NCI-H2107 treated with DMSO at 0.1 percent for 48 hours (cell line): Measurements from ENCODE around the gene LST1.
"Not testable (repeated sequence)": the region's sequence is repeated elsewhere in the genome, so short reads cannot be mapped to it uniquely, and the experiment has no call there.

ENCODE experiments used
- DNase-seq: peaks from one replicate; lab custom pipeline; 2025; ENCODE audit not compliant: unreplicated experiment; lab: John Stamatoyannopoulos, UW

LST1 gene

DNA sequence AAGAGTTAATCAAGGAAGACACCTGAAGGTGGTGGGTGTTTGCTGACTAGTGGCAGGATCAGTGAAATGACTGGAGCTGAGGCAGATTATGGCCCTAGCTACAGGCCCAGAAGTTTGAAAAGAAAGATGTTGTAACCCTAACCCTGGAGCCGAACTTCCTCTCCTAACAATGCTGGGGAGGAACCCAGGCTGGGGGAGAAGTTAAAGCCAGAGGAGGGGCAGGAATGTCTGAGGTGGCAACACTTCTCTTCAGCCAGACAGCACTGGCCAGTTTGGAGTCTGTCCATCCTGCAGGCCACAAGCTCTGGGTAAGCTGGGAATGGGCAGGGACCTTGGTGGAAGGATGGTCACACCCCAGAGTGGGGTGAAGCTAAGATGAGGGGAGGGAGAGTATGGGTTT lies at the start of gene LST1:
Gene LST1 (plus strand): TSS at position 270 of the 400 bp plus-strand sequence. CDS start 1,023 bp downstream, outside the sequence.
- DNase-seq: no peak

DNA sequence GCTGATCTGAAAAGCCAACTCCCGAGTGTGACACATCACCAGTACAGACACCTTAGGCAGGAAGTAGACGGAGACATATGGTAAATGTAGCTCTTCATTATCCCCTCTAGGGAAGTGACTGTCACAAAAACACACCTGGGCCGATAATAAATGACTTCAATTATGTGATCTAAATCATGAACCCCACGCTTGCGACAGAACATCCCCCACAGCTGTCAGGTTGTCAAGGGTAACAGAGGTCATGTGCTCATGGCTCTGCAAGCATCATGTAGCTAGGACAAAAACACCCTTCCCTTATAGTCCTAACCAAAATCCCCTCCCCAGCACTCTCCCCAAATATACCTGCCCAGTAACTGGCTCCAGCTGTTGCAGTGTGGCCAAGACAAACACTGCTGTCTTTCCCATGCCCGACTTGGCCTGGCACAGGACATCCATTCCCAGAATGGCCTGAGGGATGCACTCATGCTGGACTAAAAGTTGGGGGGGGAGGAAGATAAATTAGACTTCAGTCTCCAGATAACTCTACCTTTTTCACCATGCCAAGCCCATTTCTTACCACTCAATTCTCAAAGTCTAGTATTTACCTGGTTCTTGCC lies 47.2 kb upstream of the LST1 start:
- no peak for DNase-seq

DNA sequence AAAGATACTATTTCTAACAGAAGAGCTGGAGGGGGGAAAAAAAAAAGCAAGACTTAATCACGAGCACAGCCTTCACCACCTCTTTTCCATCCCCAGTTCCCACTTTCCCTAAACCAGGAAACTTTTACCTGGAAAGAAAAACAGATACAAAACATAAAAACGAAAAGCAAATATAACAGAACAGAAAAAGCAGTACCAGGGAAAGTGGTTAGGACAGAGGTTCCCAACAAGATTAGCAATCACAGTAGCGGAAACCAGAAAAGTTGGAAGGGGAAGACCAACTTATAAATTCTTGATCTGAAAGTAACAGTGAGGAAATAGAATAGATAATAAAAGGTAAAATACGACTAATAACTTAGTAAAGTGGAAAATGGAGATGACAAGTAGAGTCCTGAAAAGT lies 45.4 kb upstream of the LST1 start:
- DNase-seq: no peak

DNA sequence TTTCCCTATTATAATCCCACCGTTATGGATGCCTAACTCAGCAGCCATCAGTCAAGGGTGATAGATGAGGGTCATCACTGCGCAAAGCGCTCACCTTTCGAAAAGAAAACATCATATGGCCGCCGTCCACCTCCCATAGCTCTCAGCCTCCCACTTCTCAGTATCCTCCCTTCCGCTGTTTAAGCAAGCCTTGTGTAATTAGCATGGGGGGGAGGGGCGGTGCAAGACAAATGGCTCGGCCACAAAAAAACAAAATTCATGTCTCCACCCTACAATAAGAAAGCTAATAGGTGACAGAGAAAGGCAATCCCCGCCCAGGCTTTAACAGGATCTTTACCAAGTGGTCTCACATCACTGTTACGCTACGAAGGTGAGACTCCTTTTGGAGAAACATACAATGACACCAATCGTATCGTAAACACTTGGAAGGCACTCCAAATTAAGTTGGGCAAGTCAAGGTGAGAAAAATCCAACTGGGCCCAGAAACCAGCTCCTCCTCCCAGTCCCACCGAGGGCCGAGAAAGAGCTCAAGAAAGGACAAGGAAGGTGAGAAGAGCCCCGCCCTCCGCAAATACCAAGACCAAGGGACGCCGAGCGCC lies 44.9 kb upstream of the LST1 start:
- DNase-seq: no peak

DNA sequence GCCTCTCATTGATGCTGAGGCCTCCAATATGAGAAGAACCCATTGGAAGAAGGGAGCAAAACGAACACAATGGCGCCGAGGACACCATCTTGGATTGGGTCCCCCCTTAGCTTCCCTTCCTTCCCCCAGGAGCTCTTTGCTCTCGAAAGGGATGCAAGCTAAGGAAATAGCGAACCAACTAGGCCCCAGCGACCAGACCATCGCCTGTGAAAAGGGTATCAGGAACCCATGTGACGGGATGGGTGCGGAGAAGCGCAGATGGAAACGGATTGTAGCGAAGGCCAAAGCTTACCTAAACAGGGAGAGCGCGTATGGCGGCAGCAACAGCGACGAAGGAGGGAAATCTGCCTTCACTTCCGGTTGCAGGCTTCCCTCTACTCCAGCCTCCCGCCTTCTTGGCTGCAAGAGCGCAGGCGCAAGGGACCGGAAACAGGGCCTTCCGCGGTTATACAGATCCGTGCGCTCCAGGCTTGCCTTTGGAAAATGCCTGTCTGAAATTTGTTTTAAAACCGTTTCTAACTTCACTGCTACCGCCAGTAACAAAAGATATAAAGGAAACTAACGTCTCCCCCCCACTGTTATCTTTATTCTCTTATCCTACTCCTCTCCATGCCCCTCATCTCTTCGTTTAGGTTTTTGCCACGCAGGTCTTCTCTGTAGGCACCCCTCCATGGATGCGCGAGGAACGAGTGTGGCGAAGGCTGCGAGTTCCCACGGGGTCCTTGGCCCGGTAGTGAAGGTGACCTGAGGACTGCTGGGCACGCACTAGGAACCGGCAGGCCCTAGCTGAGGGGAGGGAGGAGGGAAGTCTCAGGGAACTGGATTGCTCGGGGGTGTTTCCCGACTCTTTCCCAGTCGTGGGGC lies 44.2 kb upstream of the LST1 start, which contains the start of gene DDX39B:
Gene DDX39B (minus strand): TSS at position 346 of the 864 bp plus-strand sequence. CDS start 1,471 bp downstream, outside the sequence.
- peak; percentile 91 for DNase-seq

DNA sequence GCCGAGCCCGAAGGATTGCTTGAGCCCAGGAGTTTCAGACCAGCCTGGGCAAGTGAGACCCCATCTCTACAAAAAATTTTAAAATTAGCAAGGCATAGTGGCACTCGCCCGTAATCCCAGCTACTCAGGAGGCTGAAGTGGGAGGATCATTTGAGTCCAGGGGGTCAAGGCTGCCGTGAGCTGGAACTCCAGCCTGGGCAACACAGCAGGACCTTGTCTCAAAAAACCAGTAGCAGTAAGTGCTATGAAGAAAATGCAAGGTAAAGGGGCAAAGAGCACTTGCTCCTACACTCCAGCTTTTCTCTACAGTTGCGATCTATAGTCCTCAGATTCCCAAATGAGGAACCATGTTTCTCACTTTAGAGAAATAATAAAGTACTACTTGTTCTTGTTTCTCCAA lies 42.4 kb upstream of the LST1 start:
- DNase-seq: no peak

DNA sequence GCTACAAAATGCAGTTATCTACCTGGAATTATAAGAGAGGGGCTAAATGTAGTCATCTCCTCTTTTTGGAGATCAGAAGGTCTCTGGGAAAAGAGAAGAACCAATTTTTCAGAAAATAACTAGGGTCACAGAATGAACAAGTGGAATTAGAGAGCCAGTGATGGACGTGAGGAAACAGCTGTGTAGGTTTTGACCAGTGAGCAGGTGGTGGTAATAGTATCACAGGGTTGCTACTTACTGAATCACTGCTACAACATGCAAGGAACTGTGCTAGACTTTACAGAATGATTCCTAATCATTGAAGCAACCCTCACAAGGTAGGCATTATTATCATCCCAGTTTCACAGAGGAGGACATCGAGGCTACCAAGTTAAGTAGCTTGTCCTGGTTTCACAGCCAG lies 41.4 kb upstream of the LST1 start:
- no peak for DNase-seq

DNA sequence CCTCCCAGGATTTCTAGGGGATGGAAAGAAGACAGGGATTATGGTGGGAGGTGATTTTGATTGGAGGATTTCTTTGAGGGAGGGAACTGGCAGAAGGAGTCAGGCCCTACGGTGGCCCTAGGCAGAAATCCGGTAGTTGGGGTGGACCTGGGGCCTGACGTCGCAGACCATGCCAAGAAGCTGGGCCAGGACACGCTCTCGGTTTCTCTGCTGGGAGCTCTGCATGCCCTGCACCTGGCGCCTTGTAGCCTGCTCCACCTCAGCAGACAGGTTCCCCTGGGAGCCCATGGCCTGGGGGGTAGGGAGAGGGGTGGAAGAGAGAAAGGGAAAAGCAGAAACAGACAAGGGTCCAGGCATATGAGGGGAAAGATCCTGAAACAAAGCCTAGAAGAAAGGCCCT lies 40.8 kb upstream of the LST1 start:
- DNase-seq: no peak

DNA sequence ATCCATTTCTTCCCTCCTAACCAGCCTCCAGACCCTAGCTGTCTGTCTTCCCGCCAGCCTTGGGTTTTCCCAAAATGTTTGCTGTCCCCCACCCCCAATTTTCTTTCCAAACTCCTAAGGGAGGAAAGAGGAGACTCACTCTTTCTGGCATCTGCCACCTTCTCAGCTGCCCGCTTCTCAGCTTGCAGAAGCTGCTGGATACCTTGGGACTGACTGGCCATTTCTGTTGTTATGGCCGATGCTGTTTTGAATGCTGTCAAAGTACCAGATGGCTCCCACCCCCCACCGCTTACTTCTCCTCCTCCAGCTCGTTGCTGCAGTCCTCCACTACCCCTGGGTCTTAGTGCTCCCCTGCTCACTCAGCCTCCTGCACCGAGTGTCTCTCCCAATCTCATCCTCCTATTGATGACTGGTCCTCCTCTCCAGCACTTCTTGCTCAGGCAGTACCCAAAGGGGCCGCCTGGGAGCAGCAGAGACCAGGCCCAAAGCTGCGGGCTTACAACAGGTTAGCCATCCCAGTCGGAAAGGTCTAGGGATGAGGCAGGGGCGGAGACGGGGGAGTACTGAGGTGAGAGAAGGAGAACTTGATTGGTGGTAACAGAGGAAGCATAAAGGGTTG lies 39.6 kb upstream of the LST1 start, which contains the start of gene ATP6V1G2:
Gene ATP6V1G2 (minus strand): TSS at position 270 of the 619 bp plus-strand sequence. CDS start 49 bp downstream, at position 221.
- peak; percentile 85 for DNase-seq

DNA sequence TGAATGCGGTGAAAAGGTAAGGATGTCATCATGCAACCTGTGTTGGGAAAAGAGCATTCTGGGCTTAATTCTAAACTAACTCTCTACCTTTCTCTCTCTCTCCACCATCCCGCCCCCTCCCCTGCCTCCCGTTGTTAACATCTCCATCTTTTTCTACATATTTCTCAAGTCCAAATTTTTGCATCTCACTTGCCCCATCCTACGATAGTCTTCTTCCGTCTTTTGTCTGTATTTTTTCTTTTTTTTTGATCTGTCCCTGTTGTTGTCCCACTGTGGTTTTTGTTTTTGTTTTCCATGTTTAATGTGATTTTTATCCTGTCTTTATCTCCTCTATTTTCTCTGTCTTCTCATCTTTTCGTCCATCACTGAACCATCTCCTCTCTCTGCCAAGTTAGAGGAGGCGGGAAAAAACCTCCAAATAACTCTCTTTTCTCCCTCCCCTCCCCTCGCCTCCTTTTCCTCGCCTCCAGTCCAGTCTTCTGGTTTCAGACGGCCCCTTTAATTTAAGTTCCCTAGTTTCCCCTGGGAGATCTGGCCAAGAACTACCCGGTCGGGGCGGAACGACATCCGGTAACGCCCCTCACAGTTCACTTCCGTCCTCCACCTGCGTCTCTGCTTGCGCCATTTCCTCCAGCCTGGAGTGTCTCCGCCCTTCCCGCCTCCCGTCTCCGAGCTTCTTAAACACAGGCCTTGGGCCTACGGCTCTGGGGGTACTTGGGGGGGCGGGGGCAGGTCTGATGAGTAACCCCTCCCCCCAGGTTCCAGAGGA lies 38.9 kb upstream of the LST1 start, which contains the start of gene NFKBIL1:
Gene NFKBIL1 (plus strand): TSS at position 651 of the 769 bp plus-strand sequence. CDS start 87 bp downstream, at position 738.
- DNase-seq: peak; percentile 80

DNA sequence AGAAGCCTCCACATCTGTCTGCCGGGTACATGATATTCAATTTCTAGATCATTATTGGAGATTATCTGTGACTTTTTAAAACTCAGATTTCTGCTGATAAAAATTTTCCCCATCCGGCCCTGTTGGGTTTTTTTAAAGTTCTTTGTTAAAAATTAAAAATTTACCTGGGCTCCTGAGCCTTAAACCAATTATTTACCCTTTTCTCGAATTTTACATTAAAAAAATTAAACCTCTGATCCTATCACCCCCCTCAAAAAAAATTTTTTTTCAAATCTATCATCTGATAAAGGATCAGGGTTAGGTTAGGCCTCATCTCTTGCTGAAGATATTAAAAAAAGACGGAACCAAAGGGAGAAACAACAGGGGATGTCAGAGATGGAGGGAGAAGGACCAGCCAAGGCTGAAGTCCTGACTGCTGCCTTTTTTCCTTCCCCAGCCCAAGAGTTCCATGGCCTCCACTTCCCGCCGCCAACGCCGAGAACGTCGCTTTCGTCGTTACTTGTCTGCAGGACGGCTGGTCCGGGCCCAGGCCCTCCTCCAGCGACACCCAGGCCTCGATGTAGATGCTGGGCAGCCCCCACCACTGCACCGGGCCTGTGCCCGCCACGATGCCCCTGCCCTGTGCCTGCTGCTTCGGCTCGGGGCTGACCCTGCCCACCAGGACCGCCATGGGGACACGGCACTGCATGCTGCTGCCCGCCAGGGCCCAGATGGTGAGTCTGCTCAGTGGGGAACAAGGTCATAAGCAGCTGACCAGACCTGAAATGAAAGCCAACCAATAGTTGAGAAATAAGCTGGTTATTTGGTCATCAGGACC lies 38.1 kb upstream of the LST1 start:
- DNase-seq: no peak

DNA sequence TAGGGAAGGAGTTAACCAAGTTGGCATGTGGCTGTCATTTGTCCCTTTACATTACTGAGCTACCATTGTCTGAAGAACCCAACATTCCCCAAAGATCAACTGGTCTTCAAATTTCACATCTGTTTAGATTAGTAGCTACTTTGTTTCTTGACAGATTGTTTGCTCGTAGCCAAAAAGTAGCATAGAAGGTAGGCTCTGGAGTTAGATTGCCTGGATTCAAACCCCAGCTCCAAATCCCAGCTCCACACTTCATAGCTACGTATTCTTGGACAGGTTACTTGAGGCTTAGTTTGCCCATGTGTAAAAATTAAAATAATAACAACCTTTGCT lies 37.6 kb upstream of the LST1 start:
- DNase-seq: no peak

DNA sequence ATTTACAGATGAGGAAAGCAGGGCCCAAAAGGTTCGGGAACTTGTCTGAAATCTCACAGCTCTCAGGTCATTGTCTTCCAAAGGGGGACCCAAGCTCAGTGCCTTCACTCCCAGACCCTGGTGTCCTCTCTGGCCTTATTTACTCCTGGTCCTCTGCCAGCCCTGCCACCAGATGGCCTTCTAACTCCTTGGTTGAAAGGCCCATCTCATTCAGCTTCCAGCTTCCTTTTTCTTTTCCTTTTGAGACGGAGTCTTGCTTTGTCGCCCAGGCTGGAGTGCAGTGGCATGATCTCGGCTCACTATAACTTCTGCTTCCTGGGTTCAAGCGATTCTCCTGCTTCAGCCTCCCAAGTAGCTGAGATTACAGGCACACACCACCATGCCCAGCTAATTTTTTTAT lies 34.7 kb upstream of the LST1 start:
- DNase-seq: not testable (repeated sequence)

DNA sequence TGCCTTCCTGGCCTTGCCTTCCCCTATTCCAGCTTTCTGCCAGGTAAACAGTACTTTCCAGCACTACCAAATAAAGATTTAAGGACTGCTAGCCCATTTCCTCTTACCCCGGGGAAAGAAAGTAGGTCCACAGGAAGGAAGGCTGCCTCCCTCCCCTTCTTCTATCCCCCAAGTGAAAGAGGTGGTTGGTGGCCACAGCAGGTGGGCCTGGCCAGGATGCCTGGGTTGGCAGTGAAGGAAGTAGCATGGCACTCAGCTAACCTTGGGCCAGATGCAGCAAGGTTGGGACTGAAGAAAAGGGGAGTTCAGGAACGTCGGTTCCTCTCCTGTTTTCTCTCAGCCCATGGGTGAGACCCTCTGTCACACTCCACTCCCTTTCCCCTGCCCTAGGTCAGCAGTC lies 29.8 kb upstream of the LST1 start:
- no peak for DNase-seq

DNA sequence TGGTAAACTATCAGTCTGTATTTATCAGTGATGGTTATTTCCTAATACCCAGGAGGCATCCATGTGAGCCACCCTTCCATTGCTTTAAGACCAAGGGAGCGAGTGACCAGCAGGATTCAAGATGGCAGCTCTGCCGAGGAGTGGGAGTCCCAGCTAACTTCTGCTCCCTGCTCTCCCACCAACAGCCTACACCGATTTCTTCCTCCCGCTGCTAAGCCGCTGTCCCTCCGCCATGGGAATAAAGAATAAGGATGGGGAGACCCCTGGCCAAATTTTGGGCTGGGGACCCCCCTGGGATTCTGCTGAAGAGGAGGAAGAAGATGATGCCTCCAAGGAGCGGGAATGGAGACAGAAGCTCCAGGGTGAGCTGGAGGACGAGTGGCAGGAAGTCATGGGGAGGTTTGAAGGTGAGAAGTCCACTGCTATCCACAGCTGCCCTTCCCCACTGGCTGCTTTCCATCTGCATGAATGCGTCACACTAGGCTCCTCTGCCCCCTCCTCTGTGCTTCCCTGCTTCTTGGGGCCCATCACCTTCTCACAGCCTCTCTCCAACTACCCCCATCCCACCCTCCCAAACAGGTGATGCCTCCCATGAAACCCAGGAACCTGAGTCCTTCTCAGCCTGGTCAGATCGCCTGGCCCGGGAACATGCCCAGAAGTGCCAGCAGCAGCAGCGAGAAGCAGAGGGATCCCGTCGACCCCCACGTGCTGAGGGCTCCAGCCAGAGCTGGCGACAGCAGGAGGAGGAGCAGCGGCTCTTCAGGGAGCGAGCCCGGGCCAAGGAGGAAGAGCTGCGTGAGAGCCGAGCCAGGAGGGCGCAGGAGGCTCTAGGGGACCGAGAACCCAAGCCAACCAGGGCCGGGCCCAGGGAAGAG lies 28.4 kb upstream of the LST1 start:
- DNase-seq: no peak

DNA sequence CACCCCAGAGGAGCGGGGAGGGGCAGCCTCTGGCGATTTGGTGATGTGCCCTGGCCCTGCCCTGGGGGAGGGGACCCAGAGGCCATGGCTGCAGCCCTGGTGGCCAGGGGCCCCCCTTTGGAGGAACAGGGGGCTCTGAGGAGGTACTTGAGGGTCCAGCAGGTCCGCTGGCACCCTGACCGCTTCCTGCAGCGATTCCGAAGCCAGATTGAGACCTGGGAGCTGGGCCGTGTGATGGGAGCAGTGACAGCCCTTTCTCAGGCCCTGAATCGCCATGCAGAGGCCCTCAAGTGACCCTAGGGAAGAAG lies 27.8 kb upstream of the LST1 start:
- no peak for DNase-seq

DNA sequence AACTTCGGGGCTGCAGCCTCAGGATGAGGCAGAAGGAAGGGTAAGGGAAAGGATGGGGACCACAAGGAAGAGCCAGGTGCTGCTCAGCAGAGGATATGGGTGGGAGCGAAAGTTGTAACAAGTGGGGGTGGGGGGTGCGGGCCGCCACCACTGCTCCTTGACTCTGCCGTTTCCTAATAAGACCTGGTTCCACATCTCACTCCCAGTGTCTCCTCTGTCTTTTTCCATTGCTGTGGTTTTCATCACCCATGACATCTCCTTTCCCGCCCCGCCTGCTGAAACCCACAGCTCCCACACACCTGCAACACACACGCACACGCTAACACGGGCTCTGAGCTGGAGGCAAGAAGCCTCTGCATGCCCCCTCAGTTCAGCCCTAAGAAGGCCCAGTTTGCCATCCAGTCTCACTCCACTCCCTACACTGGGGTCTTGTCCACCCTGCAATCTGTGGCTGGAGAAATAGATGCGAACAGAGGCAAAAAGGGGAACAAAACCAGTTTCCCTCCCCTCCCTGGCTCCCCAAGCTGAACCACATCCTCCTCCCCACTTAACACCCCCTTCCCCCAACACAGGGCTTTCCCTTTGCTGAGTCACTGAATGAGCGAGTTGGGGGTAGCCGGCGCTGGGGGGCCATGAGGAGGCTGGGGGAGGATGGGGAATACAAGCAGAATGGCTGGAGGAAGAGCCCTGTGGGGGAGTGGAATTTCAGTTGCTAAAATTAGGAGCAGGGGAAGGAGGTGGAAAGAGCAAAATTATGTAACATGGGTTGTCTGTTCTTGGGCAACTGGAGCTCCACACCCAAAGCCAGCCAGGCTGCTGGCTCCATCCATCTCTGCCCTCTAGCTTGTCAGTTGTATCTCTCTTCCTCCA lies 27.2 kb upstream of the LST1 start:
- no peak for DNase-seq

DNA sequence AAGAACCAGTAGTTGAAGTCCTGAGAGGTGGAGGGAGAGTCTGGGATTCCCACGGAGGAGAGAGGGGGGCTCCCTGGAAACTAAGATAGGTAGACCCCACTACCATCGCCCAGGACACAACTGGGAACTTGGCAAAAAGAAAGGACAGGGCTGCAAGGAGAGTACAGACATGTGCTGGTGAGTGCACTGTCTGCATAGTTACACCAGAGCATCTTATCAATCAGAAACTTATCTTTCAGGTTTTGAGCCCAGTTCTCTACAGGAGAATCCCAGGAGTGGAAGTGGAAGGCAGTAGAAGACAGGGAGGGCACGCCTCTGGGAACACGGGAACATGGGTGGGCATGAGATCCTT lies 26.5 kb upstream of the LST1 start:
- no peak for DNase-seq
